HG03575 (cell line): Measurements from ENCODE around the gene DDX11.
"Not testable (repeated sequence)": the region's sequence is repeated elsewhere in the genome, so short reads cannot be mapped to it uniquely, and the experiment has no call there.

Source experiments
- ATAC-seq: cut with Tn5 transposase; IDR thresholded peaks from one replicate; pipeline ENCODE4 v1.9.1; 2021; ENCODE audit not compliant: unreplicated experiment, insufficient number of reproducible peaks, low FRiP score; ENCODE audit errors: extremely low read depth

Gene DDX11

GRCh38 chr12:31053944-31054343 is 19.7 kb upstream of the DDX11 start:
- not testable (repeated sequence) for ATAC-seq

GRCh38 chr12:31057671-31058070 is 16.0 kb upstream of the DDX11 start:
- ATAC-seq: no peak

GRCh38 chr12:31066196-31066595 is 7.5 kb upstream of the DDX11 start:
- not testable (repeated sequence) for ATAC-seq

GRCh38 chr12:31067656-31068055 is 6.0 kb upstream of the DDX11 start:
- ATAC-seq: not testable (repeated sequence)

GRCh38 chr12:31070971-31071740 is 2.5 kb upstream of the DDX11 start:
- ATAC-seq: not testable (repeated sequence)

- not testable (repeated sequence) for ATAC-seq
These were observed 698 bp upstream of the DDX11 start for GRCh38 chr12:31072962-31073361.

GRCh38 chr12:31074333-31074874 is 744 bp downstream of the DDX11 start:
- ATAC-seq: peak; percentile 15

- ATAC-seq: not testable (repeated sequence)
These were observed 2.5 kb downstream of the DDX11 start for GRCh38 chr12:31076150-31076549.

- ATAC-seq: not testable (repeated sequence)
These were observed 3.4 kb downstream of the DDX11 start for GRCh38 chr12:31077095-31077494.

GRCh38 chr12:31077998-31078397 is 4.3 kb downstream of the DDX11 start:
- ATAC-seq: not testable (repeated sequence)

- ATAC-seq: not testable (repeated sequence)
These were observed 5.8 kb downstream of the DDX11 start for GRCh38 chr12:31079421-31079820.

- ATAC-seq: not testable (repeated sequence)
These were observed 6.6 kb downstream of the DDX11 start for GRCh38 chr12:31080221-31080620.

- not testable (repeated sequence) for ATAC-seq
These were observed 7.6 kb downstream of the DDX11 start for GRCh38 chr12:31081274-31081673.

- ATAC-seq: not testable (repeated sequence)
These were observed 10.6 kb downstream of the DDX11 start for GRCh38 chr12:31084241-31084640.

GRCh38 chr12:31086032-31086431 is 12.4 kb downstream of the DDX11 start:
- ATAC-seq: not testable (repeated sequence)

- not testable (repeated sequence) for ATAC-seq
These were observed 13.8 kb downstream of the DDX11 start for GRCh38 chr12:31087486-31087885.

- not testable (repeated sequence) for ATAC-seq
These were observed 14.3 kb downstream of the DDX11 start for GRCh38 chr12:31087956-31088355.

- no peak for ATAC-seq
These were observed 15.4 kb downstream of the DDX11 start for GRCh38 chr12:31089072-31089471.

- ATAC-seq: not testable (repeated sequence)
These were observed 18.0 kb downstream of the DDX11 start for GRCh38 chr12:31091629-31092028.

GRCh38 chr12:31092718-31093117 is 19.1 kb downstream of the DDX11 start:
- not testable (repeated sequence) for ATAC-seq
